Activated CD4-positive, alpha-beta T cell treated with anti-CD3 and anti-CD28 coated beads for 24 hours (primary cell): ENCODE results near the gene UTS2B.

Experiments used
- DNase-seq, 2 donors: peaks; one replicate each; pipeline ENCODE4 v3.0.0-alpha.2; 2020; ENCODE audit warnings: low read depth in 2 of 2

The UTS2B gene

GRCh38 chr3:191352014-191352413 lies 21.7 kb upstream of the UTS2B start:
- no peak for DNase-seq

GRCh38 chr3:191350396-191351090 lies 20.2 kb upstream of the UTS2B start:
- DNase-seq: no peak

DNA sequence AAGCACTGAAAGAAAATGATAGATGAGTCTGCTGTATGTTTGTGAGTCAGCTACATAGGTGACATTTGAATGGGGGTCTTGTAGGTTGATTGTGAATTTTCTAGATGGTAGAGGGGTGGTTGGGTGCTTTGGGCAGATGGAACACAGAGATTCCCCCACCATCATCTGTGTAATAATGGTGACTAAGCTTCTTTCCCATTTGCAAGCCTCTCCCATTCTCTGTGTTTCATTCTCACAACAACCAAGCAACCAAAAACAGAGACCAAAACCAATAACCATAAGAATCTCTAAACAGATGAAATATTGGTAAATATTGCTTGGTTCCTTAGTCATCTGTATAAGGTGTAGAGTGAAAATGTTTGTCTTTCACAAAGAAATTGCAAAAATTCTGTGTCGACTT lies 17.8 kb upstream of the UTS2B start:
- DNase-seq: no peak

DNA sequence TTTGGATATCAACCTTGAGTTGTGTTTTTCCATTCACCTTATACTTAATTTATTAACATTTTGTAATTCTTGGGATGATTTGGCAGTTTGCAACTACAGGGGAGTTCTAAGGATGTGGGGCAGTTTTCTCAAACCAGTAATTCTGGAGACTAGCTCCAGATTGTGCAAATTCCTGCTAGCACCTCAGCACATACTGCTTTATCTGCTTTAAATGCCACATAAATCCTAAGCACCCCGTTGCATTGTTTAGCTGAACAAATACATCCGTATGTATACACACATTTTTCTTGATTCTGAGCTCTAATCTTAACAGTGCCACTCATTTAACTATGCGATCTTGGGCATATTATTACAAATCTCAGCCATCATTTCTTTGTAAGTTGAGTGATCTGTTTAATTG lies 16.9 kb upstream of the UTS2B start:
- DNase-seq: no peak

GRCh38 chr3:191345334-191345733 lies 15.0 kb upstream of the UTS2B start:
- DNase-seq: no peak

DNA sequence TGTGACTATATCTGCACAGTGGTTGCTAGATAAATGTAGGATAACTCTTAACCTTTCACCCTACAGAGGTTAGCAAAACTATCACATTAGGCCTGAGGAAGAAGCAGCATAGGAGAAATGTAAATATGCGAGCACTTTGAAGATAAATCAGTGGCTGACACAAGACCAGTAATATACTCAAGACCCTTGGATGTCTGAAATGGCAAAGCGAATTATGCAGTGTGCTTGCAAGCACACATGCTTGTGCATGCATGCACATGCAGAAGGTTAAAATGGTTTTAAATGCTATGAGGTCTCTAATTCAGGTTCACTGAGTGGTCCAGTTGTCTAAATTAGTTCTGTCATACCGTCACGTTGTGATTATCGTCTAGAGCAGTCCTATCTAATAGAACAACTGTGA lies 13.6 kb upstream of the UTS2B start:
- DNase-seq: no peak

DNA sequence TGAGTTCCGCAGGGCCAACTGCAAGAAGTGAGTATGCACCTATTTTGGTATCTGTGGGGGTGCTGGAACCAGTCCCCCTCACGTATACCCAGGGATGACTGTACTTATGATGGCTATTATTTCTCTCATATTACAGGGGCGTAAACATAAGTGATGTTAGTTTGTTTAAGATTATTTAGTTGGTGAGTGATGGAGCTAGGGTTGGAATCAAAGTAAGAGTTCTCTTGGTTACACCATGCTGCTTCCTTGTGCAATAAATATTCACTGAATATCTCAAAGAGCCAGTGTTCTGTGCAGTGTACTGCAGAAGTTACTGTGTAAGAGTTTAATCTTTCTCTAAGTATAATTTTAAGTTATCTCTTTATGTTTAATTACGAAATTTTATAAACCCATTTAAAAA lies 12.8 kb upstream of the UTS2B start:
- DNase-seq: no peak

DNA sequence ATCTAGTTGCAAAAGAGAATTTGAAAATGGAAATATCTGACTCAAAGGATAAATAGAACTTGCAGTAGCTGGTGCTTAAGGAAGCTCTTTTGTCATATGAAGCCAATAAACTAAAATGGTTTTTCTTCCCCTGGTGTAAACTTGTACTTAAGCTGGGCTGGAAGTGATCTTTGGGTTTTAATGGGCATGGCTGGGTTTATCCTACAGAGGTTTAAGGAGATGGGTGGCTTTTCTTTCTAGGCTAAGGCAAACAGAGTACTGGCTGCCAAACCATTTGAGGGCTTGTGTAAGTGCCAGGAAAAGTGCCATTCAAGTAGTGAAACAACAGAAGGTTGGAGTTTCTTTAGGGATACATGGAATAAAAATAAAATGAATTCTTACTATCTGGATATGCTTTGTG lies 12.1 kb upstream of the UTS2B start:
- no peak for DNase-seq

- DNase-seq: no peak
Measured at GRCh38 chr3:191342006-191342405, 11.7 kb upstream of the UTS2B start.

- DNase-seq: no peak
Measured at GRCh38 chr3:191340966-191341365, 10.6 kb upstream of the UTS2B start.

- no peak for DNase-seq
Measured at GRCh38 chr3:191340351-191340750, 10.0 kb upstream of the UTS2B start.

DNA sequence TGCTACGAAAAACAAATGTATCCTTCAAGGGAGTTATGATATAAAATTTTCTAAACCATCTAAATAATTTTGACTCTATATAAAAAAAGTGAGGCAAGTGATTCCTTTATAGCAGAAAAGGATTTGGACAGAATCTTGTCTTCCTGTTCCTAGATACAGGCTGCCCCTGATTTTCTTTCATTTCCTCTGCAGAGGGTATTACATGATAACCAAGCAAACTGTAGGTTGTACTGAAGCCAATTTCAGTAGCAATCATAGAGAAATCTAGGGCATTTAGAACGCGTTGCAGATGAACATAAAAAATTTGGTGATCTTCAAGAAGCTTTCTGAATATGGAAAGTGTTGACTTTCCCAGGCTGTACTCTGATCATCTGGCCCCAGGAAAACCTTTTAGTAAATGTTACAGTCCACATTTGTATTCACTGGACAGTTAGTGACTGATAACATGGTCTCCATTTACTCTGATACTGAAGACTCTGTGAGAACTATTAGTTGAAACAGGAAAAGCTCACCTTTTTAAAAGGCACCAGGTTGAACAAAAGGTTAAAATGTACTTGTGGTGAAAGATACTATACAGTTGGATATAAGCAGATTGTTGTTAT lies 9.1 kb upstream of the UTS2B start:
- DNase-seq: no peak

DNA sequence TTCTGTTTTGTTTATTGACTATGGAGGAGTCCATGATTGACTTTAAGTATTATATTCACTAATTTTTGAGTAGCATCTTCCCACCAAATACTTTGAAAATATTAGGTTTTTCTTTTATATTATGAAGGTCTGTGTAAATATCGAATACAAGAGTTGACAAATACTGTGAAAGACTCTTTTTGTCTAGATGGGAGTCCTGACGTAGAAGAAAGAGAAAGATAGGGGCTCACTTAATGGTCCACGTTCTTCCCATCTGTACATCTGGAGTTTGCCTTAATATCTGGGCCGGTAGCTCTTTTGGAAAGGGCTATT lies 7.8 kb upstream of the UTS2B start:
- no peak for DNase-seq

DNA sequence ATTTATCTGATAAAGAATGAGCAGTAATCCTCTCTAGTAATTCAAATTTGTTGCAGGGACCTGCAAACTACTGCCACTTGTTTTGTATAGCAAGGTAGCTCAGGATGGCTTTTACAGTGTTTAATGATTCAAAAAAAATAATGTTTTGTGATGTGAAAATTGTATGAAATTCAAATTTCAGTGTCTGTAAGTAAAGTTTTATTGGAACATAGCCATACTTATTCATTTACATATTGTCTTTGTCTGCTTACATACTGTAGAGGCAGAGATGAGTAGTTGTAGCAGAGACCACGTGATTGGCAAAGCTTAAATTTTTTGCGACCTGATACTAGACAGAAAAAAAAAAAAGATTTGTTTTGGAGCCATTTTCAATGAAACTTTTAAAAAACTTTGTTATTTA lies 6.5 kb upstream of the UTS2B start:
- no peak for DNase-seq

DNA sequence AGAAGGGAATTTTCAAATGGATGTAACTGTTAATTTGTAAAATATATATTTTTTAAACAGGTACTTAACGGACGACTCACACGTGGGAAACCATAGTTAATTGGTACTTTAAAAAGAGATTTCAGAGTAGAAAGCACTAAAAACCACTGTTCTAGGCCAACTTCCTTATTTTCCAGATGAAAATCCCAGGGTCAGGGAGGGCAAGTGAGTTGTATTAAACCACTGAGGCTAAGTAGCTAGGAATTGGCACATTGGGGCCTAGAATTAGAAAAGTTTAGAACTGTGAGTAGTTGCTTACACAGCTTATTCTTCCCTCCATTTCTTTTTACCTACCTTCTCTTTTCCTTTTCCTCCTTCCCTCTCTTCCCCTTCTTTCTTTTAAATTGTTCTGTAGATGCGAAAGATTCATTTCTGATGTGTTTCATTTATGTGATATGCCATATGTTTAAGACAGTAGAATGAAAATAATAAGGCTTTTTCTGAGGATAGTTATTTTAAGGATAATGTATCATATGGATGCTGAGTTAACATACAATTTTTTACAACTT lies 4.1 kb upstream of the UTS2B start:
- DNase-seq: no peak

- no peak for DNase-seq
Measured at GRCh38 chr3:191333298-191333880, 3.1 kb upstream of the UTS2B start.

- DNase-seq: no peak
Measured at GRCh38 chr3:191331388-191331787, 1.1 kb upstream of the UTS2B start.

DNA sequence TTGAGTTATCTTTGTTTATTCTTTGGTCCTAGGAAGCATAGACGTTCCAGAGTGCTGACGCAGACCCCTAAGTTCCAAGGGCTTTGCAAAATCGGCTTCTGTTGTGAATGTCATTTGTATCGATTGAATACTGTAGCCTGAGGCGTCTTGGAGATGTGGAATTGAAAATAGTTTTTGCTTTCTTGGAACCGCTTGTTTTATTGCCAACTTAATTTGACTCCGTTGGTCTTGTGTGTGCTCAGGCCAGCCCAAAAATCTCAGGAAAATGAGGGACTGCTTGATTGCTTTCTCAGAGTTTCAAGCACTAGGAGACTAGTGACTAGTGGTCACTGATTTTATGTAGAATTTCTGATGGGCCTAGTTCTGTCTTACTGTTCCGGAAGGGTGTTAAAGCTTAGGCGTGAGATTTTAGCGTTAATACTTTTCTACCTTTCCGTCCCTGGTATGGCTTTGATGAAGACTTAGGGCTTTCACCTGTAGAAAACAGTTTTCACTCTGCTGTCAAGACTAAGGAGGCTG lies 263 bp upstream of the UTS2B start:
- DNase-seq: no peak

GRCh38 chr3:191328962-191329653 lies 1.2 kb downstream of the UTS2B start, which contains the start of gene CCDC50:
Gene CCDC50, plus strand, starts transcription at chr3:191329394. Its CDS starts 281 bp downstream, at chr3:191329675.
- peak in 1 of 2 donors; percentile 27 for DNase-seq

DNA sequence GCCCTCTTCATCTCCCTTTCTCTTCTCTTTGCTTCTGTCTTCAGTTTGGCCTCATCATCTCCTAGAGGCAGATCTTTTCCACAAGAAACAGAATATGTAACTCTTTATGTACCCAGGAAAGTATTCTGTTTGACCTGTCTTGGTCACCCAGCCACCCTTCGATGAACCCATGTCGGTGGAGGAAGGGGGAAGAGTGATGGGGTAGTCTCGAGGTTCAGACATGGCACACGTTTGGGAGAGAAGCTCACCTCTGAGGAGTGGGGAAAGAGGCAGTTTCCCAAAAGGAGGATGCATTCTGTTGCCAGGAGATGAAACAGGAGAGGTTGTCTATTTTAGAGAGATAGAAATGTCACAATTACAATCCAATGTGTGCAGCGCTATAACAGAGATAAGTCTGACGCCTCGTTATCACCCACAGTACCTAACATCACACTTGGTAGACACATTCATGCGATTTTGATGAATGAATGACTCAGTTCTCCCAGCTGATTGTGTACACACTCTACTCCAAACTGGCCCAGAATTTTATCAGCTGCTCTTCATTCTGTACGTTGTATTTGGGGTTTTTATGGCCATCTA lies 1.9 kb downstream of the UTS2B start:
- no peak for DNase-seq

- no peak for DNase-seq
Measured at GRCh38 chr3:191327526-191327925, 2.8 kb downstream of the UTS2B start.

DNA sequence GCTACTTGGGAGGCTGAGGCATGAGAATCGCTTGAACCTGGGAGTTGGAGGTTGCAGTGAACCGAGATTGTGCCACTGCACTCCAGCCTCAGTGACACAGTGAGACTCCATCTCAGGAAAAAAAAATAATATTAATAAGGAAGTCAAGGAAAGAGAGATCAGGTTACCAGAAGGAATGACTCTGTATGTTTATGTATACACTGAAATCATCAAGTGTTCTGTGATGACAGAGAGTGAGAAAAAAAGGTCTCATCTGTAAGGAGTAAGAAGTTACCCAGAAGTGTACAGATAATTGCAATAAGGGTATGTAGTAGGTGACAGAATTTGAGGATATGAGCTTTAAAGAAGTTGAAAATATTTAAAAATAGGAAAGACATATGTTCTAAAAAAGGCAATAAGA lies 5.4 kb downstream of the UTS2B start:
- no peak for DNase-seq
